ENCODE results near the gene TUBB6. TPM values are rescaled to one million over a fixed set of nuclear protein-coding genes. Genes with fewer than 3 reads are reported as not detected.

The TUBB6 gene
- total and polyA plus RNA-seq, 11 donors: 64.8 to 800 (median 126) TPM

GRCh38 chr18:12327510-12328178, 19.6 kb downstream of the TUBB6 start:
- ATAC-seq (peak; percentile 61 to 84 (median 79)), DNase-seq (peak; percentile 77 to 91 (median 86))
- intact Hi-C loops (cut with DNase I): loop anchor here in 7 of 10 donors (5.0 to 10.0 kb wide), 5 partner anchors 40 to 617 kb away; partner anchors contain the start of genes AFG3L2 (in 4 of the 7) and SEH1L (in 1 of the 7)
- 32 to 48% (median 40%) methylated on average over 9 to 11 of the region's 11 CpGs for WGBS, 4 donors
- H3K4me1 ChIP-seq: peaks cover 0 to 34% (median 21%) of the 10 kb centered on the region in 12 donors
- H3K4me3 ChIP-seq: no peak overlapping the region
- no peaks in the 10 kb centered on the region for H3K27me3 ChIP-seq
- H3K36me3 ChIP-seq: peaks cover 9 to 99% (median 83%) of the 10 kb centered on the region in 9 donors
- TF ChIP-seq POLR2A (IDR thresholded peaks at IDR 0.05): no peak
- TF ChIP-seq, protein P1, sequence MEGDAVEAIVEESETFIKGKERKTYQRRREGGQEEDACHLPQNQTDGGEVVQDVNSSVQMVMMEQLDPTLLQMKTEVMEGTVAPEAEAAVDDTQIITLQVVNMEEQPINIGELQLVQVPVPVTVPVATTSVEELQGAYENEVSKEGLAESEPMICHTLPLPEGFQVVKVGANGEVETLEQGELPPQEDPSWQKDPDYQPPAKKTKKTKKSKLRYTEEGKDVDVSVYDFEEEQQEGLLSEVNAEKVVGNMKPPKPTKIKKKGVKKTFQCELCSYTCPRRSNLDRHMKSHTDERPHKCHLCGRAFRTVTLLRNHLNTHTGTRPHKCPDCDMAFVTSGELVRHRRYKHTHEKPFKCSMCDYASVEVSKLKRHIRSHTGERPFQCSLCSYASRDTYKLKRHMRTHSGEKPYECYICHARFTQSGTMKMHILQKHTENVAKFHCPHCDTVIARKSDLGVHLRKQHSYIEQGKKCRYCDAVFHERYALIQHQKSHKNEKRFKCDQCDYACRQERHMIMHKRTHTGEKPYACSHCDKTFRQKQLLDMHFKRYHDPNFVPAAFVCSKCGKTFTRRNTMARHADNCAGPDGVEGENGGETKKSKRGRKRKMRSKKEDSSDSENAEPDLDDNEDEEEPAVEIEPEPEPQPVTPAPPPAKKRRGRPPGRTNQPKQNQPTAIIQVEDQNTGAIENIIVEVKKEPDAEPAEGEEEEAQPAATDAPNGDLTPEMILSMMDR (IDR thresholded peaks at IDR 0.05): peak; percentile 62 to 90 (median 78)
- peak overlapping the region; percentile 15 to 66 (median 48) for H3K27ac ChIP-seq
- H3K9me3 ChIP-seq: no peaks in the 10 kb centered on the region

- 79 to 84% (median 83%) methylated on average over 4 of the region's 4 CpGs for WGBS, 4 donors
- Histone ChIP-seq H3K9me3 (no peaks in the 10 kb centered on the region), H3K27ac (peak overlapping the region in 8 of 12 donors; percentile 18 to 66 (median 56)), H3K36me3 (peaks cover 9 to 94% (median 76%) of the 10 kb centered on the region in 9 donors), H3K4me3 (no peak overlapping the region), H3K27me3 (no peaks in the 10 kb centered on the region), H3K4me1 (peaks cover 0 to 28% (median 21%) of the 10 kb centered on the region in 12 donors)
- TF ChIP-seq, protein P1 (IDR thresholded peaks at IDR 0.05): no peak
- no peak for TF ChIP-seq POLR2A (IDR thresholded peaks at IDR 0.05)
- no peak for ATAC-seq
- peak in 1 of 5 donors; percentile 11 for DNase-seq
- intact Hi-C loops (cut with DNase I): loop anchor here in 7 of 10 donors (5.0 to 10.0 kb wide), 5 partner anchors 39 to 616 kb away; partner anchors contain the start of genes AFG3L2 (in 4 of the 7) and SEH1L (in 1 of the 7)
Observed at GRCh38 chr18:12328179-12328823, 20.3 kb downstream of the TUBB6 start.

- Histone ChIP-seq H3K4me1 (peaks cover 0 to 32% (median 21%) of the 10 kb centered on the region in 12 donors), H3K4me3 (no peak overlapping the region), H3K9me3 (no peaks in the 10 kb centered on the region), H3K36me3 (peaks cover 9 to 94% (median 76%) of the 10 kb centered on the region in 9 donors), H3K27ac (peak overlapping the region in 1 of 12 donors; percentile 18), H3K27me3 (no peaks in the 10 kb centered on the region)
- no peak for ATAC-seq
- DNase-seq: peak in 1 of 5 donors; percentile 6
- no peak for TF ChIP-seq POLR2A (IDR thresholded peaks at IDR 0.05)
- TF ChIP-seq, protein P1 (IDR thresholded peaks at IDR 0.05): no peak
- intact Hi-C loops (cut with DNase I): loop anchor here in 7 of 10 donors (5.0 to 10.0 kb wide), 5 partner anchors 38 to 616 kb away; partner anchors contain the start of genes AFG3L2 (in 4 of the 7) and SEH1L (in 1 of the 7)
- WGBS, 4 donors: 80 to 88% (median 86%) methylated on average over 11 of the region's 11 CpGs
Observed at GRCh38 chr18:12329125-12329698, 21.2 kb downstream of the TUBB6 start.

Data from heart left ventricle (tissue), 16 donors.